Measurements from ENCODE around the gene NACC2.

NACC2 gene

GRCh38 chr9:135979547-135980166 lies 115.4 kb downstream of the NACC2 start:
- POLR2A ChIA-PET, result no interaction called here

GRCh38 chr9:135978642-135979546 lies 116.2 kb downstream of the NACC2 start:
- Histone ChIP-seq H3K4me1 (ENCODE audit: control insufficient read depth, insufficient read depth, low read length) (no peaks in the 10 kb centered on the region), H3K9me3 (ENCODE audit: control insufficient read depth, insufficient read depth, low read depth, low read length) (no peaks in the 10 kb centered on the region), H3K36me3 (ENCODE audit: control insufficient read depth in 2 of 2, insufficient read depth in 1 of 2, low read length in 2 of 2) (no peaks in the 10 kb centered on the region), H3K4me3 (ENCODE audit: low read depth, low read length) (no peak overlapping the region), H3K27ac (ENCODE audit: extremely low read depth, low read depth, low read length) (no peak overlapping the region)
- ChIA-PET CTCF (interaction anchor here (0.6 kb wide), 1 partner anchor 184 kb away, joined by 3 read pairs; no protein-coding TSS in a partner anchor), POLR2A (no interaction called here)
- TF ChIP-seq ZNF391 (tag by site-specific recombination; IDR thresholded peaks at IDR 0.05; ENCODE audit: borderline replicate concordance, low read depth) (no peak), ZNF221 (tag by site-specific recombination; IDR thresholded peaks at IDR 0.05; ENCODE audit: borderline replicate concordance) (no peak), ZFHX2 (tag by site-specific recombination; conservative IDR thresholded peaks at IDR 0.05) (no peak), ZNF398 (tag by site-specific recombination; IDR thresholded peaks at IDR 0.05) (no peak), ZNF394 (tag by site-specific recombination; IDR thresholded peaks at IDR 0.05; ENCODE audit: borderline replicate concordance) (peak; percentile 30; the same call in 1 of the 2 replicates), PRDM1 (tag by site-specific recombination; IDR thresholded peaks at IDR 0.05) (no peak), ZNF449 (tag by site-specific recombination; IDR thresholded peaks at IDR 0.05) (no peak), ZNF530 (tag by site-specific recombination; IDR thresholded peaks at IDR 0.05; ENCODE audit: low read depth) (no peak), ZBTB8A (tag by site-specific recombination; IDR thresholded peaks at IDR 0.05) (0 out of 2 replicates have a peak, but pooled peaks have one; percentile 36), ZSCAN23 (tag by site-specific recombination; IDR thresholded peaks at IDR 0.05) (no peak), ZNF202 (tag by site-specific recombination; IDR thresholded peaks at IDR 0.05; ENCODE audit: borderline replicate concordance) (no peak), ZNF600 (tag by site-specific recombination; IDR thresholded peaks at IDR 0.05) (peak; percentile 61), ZNF248 (tag by site-specific recombination; IDR thresholded peaks at IDR 0.05) (no peak), ZNF140 (tag by site-specific recombination; IDR thresholded peaks at IDR 0.05) (no peak), GLIS1 (tag by site-specific recombination; IDR thresholded peaks at IDR 0.05) (peak; percentile 89), ZNF169 (tag by site-specific recombination; IDR thresholded peaks at IDR 0.05) (no peak), KLF1 (tag by site-specific recombination; IDR thresholded peaks at IDR 0.05) (peak; percentile 67; the same call in 1 of the 2 replicates), FEZF1 (tag by site-specific recombination; IDR thresholded peaks at IDR 0.05) (no peak), ZNF341 (tag by site-specific recombination; IDR thresholded peaks at IDR 0.05; ENCODE audit: low read depth) (no peak), MZF1 (tag by site-specific recombination; IDR thresholded peaks at IDR 0.05; ENCODE audit: borderline replicate concordance) (no peak), ZNF707 (tag by site-specific recombination; IDR thresholded peaks at IDR 0.05) (no peak)
- TF ChIP-seq, protein P1, sequence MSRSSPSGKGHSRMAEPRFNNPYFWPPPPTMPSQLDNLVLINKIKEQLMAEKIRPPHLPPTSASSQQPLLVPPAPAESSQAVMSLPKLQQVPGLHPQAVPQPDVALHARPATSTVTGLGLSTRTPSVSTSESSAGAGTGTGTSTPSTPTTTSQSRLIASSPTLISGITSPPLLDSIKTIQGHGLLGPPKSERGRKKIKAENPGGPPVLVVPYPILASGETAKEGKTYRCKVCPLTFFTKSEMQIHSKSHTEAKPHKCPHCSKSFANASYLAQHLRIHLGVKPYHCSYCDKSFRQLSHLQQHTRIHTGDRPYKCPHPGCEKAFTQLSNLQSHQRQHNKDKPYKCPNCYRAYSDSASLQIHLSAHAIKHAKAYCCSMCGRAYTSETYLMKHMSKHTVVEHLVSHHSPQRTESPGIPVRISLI (tag by site-specific recombination; IDR thresholded peaks at IDR 0.05), result no peak
- TF ChIP-seq, protein P2, sequence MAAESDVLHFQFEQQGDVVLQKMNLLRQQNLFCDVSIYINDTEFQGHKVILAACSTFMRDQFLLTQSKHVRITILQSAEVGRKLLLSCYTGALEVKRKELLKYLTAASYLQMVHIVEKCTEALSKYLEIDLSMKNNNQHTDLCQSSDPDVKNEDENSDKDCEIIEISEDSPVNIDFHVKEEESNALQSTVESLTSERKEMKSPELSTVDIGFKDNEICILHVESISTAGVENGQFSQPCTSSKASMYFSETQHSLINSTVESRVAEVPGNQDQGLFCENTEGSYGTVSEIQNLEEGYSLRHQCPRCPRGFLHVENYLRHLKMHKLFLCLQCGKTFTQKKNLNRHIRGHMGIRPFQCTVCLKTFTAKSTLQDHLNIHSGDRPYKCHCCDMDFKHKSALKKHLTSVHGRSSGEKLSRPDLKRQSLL (tag by site-specific recombination; IDR thresholded peaks at IDR 0.05), result no peak

More at GRCh38 chr9:135979547-135980166, 115.4 kb downstream of the NACC2 start:
- TF ChIP-seq ZNF701 (tag by site-specific recombination; IDR thresholded peaks at IDR 0.05), result no peak
- TF ChIP-seq GLIS2 (tag by site-specific recombination; IDR thresholded peaks at IDR 0.05), result 0 out of 2 replicates have a peak, but pooled peaks have one; percentile 15
- TF ChIP-seq GLIS1 (tag by site-specific recombination; IDR thresholded peaks at IDR 0.05), result peak; percentile 68
- no peak for TF ChIP-seq ZFP37 (tag by site-specific recombination; IDR thresholded peaks at IDR 0.05)
- TF ChIP-seq ZIC2 (tag by site-specific recombination; IDR thresholded peaks at IDR 0.05), result peak; percentile 21; the same call in 1 of the 2 replicates
- no peak overlapping the region for H3K27ac ChIP-seq (ENCODE audit: extremely low read depth, low read depth, low read length)
- H3K4me3 ChIP-seq (ENCODE audit: low read depth, low read length), result no peak overlapping the region
- H3K9me3 ChIP-seq (ENCODE audit: control insufficient read depth, insufficient read depth, low read depth, low read length), result no peaks in the 10 kb centered on the region
- no peaks in the 10 kb centered on the region for H3K36me3 ChIP-seq (ENCODE audit: control insufficient read depth in 2 of 2, insufficient read depth in 1 of 2, low read length in 2 of 2)
- CTCF ChIA-PET, result interaction anchor here (0.6 kb wide), 1 partner anchor 185 kb away, joined by 3 read pairs; no protein-coding TSS in a partner anchor
- no peaks in the 10 kb centered on the region for H3K4me1 ChIP-seq (ENCODE audit: control insufficient read depth, insufficient read depth, low read length)

All from HEK293 (cell line).